PC-9 (cell line): Measurements from ENCODE around the gene CATSPER4. TPM values are rescaled to one million over a fixed set of nuclear protein-coding genes. Genes with fewer than 3 reads are reported as not detected.

Source experiments
- BruUV-seq: library from RNA; stranded (reverse); fragments of 400-500 nt; replicated peaks from 2 replicates; lab custom pipeline; 2021; lab: Mats Ljungman, UMichigan
- CTCF ChIA-PET: fragments of 300-600 bp; sonication (Branson Sonifier 250); formaldehyde crosslinking; loops from one replicate; lab custom pipeline; 2022; ENCODE audit warnings: antibody characterized with exemption; lab: Charles Lee
- POLR2A ChIA-PET: fragments of 300-600 bp; sonication (Branson Sonifier 250); formaldehyde crosslinking; loops from one replicate; lab custom pipeline; 2022; ENCODE audit warnings: antibody characterized with exemption; ENCODE audit not compliant: unreplicated experiment; lab: Charles Lee
- DNase-seq, 2 experiments: peaks; one replicate each; pipeline versions ENCODE4 v3.0.0 to v3.0.0-alpha.2; 2015 to 2022; ENCODE audit warnings: mixed read lengths in 1 of 2
- H2AFZ ChIP-seq: fragments of 200-600 bp; sonication (generic); 2 replicates; pipeline ENCODE4 v1.8.1; 2017; ENCODE audit warnings: antibody characterized with exemption
- H3F3A ChIP-seq: fragments of 200-600 bp; sonication (generic); 2 replicates; pipeline ENCODE4 v1.8.1; 2017; ENCODE audit warnings: antibody characterized with exemption, mild to moderate bottlenecking, low read depth; ENCODE audit not compliant: insufficient read depth
- H3K27ac ChIP-seq: fragments of 200-600 bp; sonication (generic); 2 replicates; pipeline ENCODE4 v1.6.1; 2016; ENCODE audit warnings: mixed run types
- H3K27me3 ChIP-seq: fragments of 200-600 bp; sonication (generic); 2 replicates; pipeline ENCODE4 v1.6.1; 2016; ENCODE audit warnings: low read depth, mixed run types; ENCODE audit not compliant: insufficient read depth
- H3K36me3 ChIP-seq: fragments of 200-600 bp; sonication (generic); 2 replicates; pipeline ENCODE4 v1.6.1; 2016; ENCODE audit warnings: low read depth, mixed run types
- H3K4me1 ChIP-seq: fragments of 200-600 bp; sonication (generic); replicated peaks from 2 replicates; pipeline ENCODE4 v1.6.1; 2016; ENCODE audit warnings: mixed run types; ENCODE audit not compliant: insufficient read depth
- H3K4me2 ChIP-seq: fragments of 200-600 bp; sonication (generic); 2 replicates; pipeline ENCODE4 v1.6.1; 2017; ENCODE audit warnings: mixed run types
- H3K4me3 ChIP-seq: fragments of 200-600 bp; sonication (generic); 2 replicates; pipeline ENCODE4 v1.6.1; 2016; ENCODE audit warnings: mixed run types
- H3K79me2 ChIP-seq: fragments of 200-600 bp; sonication (generic); 2 replicates; pipeline ENCODE4 v1.6.1; 2017; ENCODE audit warnings: low read depth, mixed run types
- H3K9me2 ChIP-seq: fragments of 200-600 bp; sonication (generic); 2 replicates; pipeline ENCODE4 v1.8.1; 2017; ENCODE audit warnings: mild to moderate bottlenecking; ENCODE audit not compliant: insufficient read depth
- H3K9me3 ChIP-seq: fragments of 200-600 bp; sonication (generic); 2 replicates; pipeline ENCODE4 v1.8.1; 2016; ENCODE audit warnings: low read depth; ENCODE audit not compliant: insufficient read depth
- H4K20me1 ChIP-seq: fragments of 200-600 bp; sonication (generic); 2 replicates; pipeline ENCODE4 v1.8.1; 2017; ENCODE audit not compliant: insufficient read depth
- EZH2 ChIP-seq: fragments of 200-600 bp; sonication (generic); IDR thresholded peaks from 2 replicates; pipeline ENCODE4 v1.8.0; 2017; ENCODE audit warnings: antibody characterized with exemption, low read depth
- intact Hi-C: fragments of 100-400 bp; cut with micrococcal nuclease; formaldehyde crosslinking; loops from one replicate; pipeline ENCODE4 v1.10.0; 2022; ENCODE audit not compliant: unreplicated experiment
- total RNA-seq: library from RNA; stranded (reverse); gene quantifications from 2 replicates; pipeline ENCODE4 v1.2.3, GENCODE V29; 2021
- TF ChIP-seq, protein P1 (sequence below): fragments of 200-600 bp; sonication (generic); conservative IDR thresholded peaks from 2 replicates; pipeline ENCODE4 v1.6.1; 2017; ENCODE audit warnings: mixed run types, antibody characterized with exemption, mild to moderate bottlenecking, moderate library complexity

The CATSPER4 gene
- total RNA-seq, 1 experiment from 2014 or later = 0.24 TPM

DNA sequence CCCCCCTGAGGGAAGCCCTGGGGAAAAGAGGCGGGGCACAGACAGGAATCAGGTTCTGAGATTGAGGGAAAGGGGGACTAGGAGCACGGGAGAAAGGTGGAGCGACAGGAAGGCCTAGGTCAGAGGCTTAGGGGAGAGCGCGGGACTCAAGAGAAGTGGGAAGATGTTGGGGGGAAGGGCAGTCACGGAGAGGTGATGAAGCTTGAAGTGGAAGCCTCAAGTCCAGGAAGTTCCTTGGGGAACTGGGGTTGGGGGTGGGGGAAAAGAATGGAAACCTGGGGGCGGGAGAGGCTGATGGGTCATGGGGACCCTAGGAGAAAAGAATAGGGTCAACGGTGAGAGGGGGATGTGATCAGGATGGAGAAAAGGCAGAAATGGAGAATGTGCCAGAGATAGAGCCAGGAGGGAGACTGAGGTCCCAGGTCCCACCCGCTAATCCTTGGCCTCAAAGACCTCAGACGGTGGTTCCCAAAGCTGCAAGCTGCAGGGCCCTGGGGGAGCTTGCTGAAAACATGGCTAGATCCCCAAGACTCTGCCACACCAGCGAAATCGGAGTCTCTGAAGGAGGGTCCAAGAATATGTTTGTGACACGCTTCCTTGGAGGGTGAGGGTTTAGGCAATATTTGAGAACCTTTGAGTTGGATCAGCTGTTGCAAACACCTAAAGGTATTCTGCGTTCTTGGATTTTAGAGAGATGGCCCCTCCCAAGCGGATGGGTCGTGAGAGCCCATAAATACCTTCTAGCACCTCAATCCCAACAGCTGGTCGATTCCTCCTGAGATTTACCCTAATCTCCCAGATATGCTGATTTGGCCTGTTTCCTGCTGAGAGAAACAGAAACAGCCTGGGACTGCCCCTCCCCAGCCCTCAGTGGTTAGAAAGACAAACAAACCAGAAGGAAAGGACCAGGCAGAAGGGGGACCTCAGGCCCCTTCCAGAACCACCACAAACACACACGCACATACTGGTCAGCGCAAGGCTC is 25.2 kb upstream of the CATSPER4 start:
- intact Hi-C loops = loop anchor here (5.0 to 10.0 kb wide), 3 partner anchors 58 to 270 kb away; no protein-coding TSS in a partner anchor
- POLR2A ChIA-PET = interaction anchor here (0.5 kb wide), 1 partner anchor 267 kb away, joined by 12 read pairs; no protein-coding TSS in a partner anchor
- no peak overlapping the region; the same call in 1 of the 2 replicates for H2AFZ ChIP-seq

DNA sequence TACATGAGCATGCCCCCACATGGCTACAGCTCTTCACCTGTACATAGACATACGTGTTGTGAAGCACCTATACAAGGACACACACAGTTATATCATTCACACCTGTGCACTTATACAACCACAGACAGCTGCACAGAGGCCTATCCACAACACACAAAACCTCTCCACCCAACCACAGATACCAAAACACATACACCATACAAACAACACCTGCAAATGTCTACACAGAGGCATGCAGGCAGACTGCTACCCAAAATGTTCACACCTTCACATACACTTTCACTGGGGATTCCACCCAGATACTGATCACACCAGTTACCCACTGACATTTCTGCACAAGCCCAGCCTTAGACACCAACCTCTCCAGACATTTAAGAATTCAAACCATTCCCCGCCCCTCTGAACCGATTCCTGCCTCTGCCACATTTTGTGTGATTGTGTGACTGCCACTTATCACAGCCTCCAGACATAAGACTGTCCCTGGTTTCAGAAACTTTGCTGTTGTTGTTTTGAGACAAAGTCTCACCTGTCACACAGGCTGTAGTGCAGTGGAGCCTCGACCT is 23.6 kb upstream of the CATSPER4 start:
- intact Hi-C loops = loop anchor here (10.0 kb wide), 1 partner anchor 272 kb away; no protein-coding TSS in a partner anchor
- Histone ChIP-seq H3F3A (no peaks in the 10 kb centered on the region; the same call in 1 of the 2 replicates), H3K36me3 (no peaks in the 10 kb centered on the region), H4K20me1 (no peaks in the 10 kb centered on the region), H3K79me2 (peaks cover 16% of the 10 kb centered on the region), H3K27ac (no peak overlapping the region), H3K27me3 (peaks cover 9% of the 10 kb centered on the region), H3K9me3 (no peaks in the 10 kb centered on the region), H2AFZ (no peak overlapping the region), H3K4me3 (no peak overlapping the region), H3K4me2 (no peak overlapping the region), H3K9me2 (no peaks in the 10 kb centered on the region), H3K4me1 (peaks cover 10% of the 10 kb centered on the region; the same call in 1 of the 2 replicates)
- ChIA-PET CTCF (no interaction called here), POLR2A (no interaction called here)
- no TSS peak for BruUV-seq
- no peak for TF ChIP-seq EZH2
- DNase-seq = no peak

More for the DNA sequence above, 25.2 kb upstream of the CATSPER4 start:
- Histone ChIP-seq H3K9me2 (no peaks in the 10 kb centered on the region), H3K4me3 (no peak overlapping the region), H3K9me3 (no peaks in the 10 kb centered on the region), H3F3A (no peaks in the 10 kb centered on the region; the same call in 1 of the 2 replicates), H3K27me3 (peaks cover 18% of the 10 kb centered on the region), H3K4me2 (peak overlapping the region; percentile 71), H3K27ac (no peak overlapping the region), H3K36me3 (no peaks in the 10 kb centered on the region), H3K4me1 (0 out of 2 replicates have a peak, but pooled peaks cover 3% of the 10 kb centered on the region), H3K79me2 (peaks cover 3% of the 10 kb centered on the region), H4K20me1 (no peaks in the 10 kb centered on the region)
- no TSS peak for BruUV-seq
- no peak for DNase-seq
- no peak for TF ChIP-seq EZH2
- TF ChIP-seq, protein P1, sequence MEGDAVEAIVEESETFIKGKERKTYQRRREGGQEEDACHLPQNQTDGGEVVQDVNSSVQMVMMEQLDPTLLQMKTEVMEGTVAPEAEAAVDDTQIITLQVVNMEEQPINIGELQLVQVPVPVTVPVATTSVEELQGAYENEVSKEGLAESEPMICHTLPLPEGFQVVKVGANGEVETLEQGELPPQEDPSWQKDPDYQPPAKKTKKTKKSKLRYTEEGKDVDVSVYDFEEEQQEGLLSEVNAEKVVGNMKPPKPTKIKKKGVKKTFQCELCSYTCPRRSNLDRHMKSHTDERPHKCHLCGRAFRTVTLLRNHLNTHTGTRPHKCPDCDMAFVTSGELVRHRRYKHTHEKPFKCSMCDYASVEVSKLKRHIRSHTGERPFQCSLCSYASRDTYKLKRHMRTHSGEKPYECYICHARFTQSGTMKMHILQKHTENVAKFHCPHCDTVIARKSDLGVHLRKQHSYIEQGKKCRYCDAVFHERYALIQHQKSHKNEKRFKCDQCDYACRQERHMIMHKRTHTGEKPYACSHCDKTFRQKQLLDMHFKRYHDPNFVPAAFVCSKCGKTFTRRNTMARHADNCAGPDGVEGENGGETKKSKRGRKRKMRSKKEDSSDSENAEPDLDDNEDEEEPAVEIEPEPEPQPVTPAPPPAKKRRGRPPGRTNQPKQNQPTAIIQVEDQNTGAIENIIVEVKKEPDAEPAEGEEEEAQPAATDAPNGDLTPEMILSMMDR = no peak
- CTCF ChIA-PET = no interaction called here

DNA sequence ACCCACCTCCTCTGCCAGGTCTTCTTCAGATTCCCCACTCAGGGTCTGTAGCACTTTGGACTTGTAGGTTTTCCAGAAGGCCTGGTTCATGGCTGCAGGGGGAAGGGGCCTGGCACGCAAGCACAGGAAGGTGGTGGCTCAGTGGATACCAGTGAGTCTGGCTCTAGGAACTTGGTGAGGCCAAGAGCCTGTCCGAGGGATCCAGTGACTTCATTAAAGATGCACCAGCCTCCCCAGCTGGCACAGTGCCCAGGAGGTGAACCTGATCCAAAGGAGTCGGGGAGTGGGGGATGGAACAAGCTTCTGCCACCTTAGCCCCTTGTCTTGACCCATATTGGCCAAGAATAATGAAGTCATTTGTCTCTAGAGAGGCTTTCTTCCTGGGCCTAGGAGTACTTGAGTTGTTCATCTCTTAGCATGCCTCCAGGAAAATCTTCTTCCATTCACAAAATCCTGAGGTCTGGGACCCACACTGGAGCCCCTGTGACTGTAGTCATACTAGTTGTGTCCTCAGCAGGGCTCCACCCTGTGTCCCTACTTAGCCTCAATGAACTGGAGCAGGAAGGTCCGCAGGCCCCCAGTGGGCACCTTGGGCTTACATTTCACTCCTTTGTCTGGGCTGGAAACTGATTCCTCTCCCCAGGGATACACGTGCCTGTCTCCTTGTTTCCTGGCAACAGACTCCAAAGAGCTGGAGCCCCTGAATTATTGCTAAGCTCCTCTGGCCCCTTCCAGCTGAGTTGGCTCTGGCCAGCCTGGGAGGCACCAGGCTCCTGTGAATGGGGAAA is 21.8 kb upstream of the CATSPER4 start, which contains the start of gene C1orf232:
C1orf232 (minus strand) TSS at position 554 of the 788 bp plus-strand sequence; CDS start at position 90, 464 bp downstream.
- no peak within 1 kb of the TSS for H3K27ac ChIP-seq
- 0 out of 2 replicates have a peak, but pooled peaks cover 2% of the 10 kb centered on the region for H3F3A ChIP-seq
- H3K4me3 ChIP-seq = peak within 1 kb of the TSS; percentile 99
- H3K9me3 ChIP-seq = no peaks in the 10 kb centered on the region
- BruUV-seq = no TSS peak
- no peak for TF ChIP-seq EZH2
- TF ChIP-seq, protein P1 = no peak
- DNase-seq = no peak
- H3K36me3 ChIP-seq = no peaks in the 10 kb centered on the region
- H3K9me2 ChIP-seq = no peaks in the 10 kb centered on the region
- no peaks in the 10 kb centered on the region for H4K20me1 ChIP-seq
- H2AFZ ChIP-seq = peak within 1 kb of the TSS; percentile 95
- peak within 1 kb of the TSS; percentile 96 for H3K4me2 ChIP-seq
- H3K4me1 ChIP-seq = peaks cover 10% of the 10 kb centered on the region; the same call in 1 of the 2 replicates
- POLR2A ChIA-PET = no interaction called here
- no peaks in the 10 kb centered on the region for H3K27me3 ChIP-seq
- peaks cover 16% of the 10 kb centered on the region for H3K79me2 ChIP-seq
- CTCF ChIA-PET = interaction anchor here (1.0 kb wide), 1 partner anchor 153 kb away, joined by 3 read pairs; no protein-coding TSS in a partner anchor
- intact Hi-C loops = loop anchor here (10.0 kb wide), 1 partner anchor 274 kb away; no protein-coding TSS in a partner anchor
